HG03571 (cell line): ENCODE measurements around the gene MANF.
"Not testable (repeated sequence)": the region's sequence is repeated elsewhere in the genome, so short reads cannot be mapped to it uniquely, and the experiment has no call there.

Experiments
- ATAC-seq: cut with Tn5 transposase; IDR thresholded peaks from one replicate; pipeline ENCODE4 v1.9.1; 2021; ENCODE audit not compliant: unreplicated experiment

MANF gene

DNA sequence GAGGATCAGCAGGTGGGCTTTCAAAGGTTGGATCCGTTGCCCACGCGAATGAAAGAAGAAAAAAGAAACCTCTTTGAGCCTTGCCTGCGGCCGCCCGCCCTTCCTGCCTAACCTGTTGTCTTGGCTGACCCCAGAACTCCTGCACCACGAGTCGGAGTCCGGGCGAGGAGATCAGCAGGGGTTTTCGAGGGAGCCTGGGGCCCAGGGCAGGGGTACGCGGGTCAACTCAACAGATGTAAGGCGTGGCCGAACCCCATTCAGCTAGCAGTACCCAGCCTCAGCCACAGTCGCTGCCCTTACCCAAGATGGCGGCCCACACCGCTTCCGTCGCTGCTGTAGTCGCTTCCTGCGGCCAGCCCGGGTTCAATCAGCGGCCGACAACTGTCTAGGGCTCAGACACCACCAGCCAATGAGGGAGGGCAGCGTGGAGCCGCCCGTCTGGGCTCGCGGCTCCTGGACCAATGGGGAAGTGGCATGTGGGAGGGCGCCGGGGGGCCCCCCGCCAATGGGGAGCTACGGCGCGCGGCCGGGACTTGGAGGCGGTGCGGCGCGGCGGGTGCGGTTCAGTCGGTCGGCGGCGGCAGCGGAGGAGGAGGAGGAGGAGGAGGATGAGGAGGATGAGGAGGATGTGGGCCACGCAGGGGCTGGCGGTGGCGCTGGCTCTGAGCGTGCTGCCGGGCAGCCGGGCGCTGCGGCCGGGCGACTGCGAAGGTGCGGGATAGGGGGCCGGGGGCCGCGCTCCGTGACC lies at the start of gene MANF:
Gene MANF (plus strand): TSS at position 566 of the 748 bp plus-strand sequence. CDS start 52 bp downstream, at position 618.
- ATAC-seq, result peak; percentile 94

DNA sequence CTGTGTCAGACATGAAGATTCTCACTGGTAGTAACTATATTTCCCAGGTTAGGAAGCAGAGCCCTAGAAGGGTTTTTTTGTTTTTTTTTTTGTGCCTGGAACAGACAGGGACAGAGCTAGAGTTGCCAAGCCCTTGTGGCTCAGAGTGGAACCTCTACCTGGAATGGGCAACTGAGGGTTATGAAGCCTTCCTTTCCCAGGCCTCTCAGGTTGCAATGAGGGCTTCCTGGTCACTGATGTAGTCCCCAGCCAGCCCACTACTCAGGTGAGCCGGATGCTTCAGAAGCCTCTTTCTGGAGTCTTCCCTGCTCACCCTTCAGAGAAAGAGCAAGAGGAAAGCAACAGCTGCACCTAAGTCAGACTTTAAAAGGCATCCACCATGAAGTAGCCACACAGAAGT lies 48.8 kb upstream of the MANF start:
- no peak for ATAC-seq

DNA sequence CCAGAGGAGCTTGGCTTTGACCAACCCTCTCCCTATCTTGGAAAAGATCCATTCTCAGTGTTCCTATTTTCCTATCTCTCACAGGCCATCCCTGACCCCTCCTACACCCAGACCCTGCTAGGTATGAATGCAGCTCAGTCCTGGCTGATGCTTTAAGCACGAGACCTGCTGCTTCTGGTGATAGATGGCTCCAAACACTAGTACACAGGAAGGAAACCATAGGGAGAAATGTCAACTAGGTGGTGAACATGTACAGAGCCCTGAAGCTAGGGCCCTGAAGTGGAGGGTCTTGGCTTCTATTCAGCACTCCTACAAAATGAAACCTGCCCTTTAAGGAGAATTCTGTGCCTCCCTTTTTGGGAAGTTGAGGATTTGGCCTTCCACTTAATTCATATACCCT lies 47.4 kb upstream of the MANF start:
- no peak for ATAC-seq

DNA sequence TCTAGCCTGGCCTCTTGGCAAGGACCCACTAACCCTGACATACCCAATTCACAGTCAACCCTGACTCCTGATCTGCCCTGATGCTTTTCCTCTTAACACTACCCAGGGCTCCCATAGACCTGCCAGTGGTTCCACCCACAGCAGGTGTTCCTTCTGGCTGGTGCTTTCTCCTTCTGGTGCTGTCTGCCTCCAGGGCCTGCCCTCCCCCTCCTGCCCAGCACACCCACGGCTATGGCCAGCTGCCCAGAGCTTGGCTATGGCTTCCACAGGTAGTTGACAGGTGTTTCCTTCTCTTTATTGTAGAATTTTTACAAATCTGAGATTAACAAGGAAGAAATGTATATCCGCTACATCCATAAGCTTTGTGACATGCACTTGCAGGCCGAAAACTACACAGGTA lies 46.5 kb upstream of the MANF start:
- ATAC-seq, result no peak

- no peak for ATAC-seq
Observed at GRCh38 chr3:51340013-51340829, 44.9 kb upstream of the MANF start.

DNA sequence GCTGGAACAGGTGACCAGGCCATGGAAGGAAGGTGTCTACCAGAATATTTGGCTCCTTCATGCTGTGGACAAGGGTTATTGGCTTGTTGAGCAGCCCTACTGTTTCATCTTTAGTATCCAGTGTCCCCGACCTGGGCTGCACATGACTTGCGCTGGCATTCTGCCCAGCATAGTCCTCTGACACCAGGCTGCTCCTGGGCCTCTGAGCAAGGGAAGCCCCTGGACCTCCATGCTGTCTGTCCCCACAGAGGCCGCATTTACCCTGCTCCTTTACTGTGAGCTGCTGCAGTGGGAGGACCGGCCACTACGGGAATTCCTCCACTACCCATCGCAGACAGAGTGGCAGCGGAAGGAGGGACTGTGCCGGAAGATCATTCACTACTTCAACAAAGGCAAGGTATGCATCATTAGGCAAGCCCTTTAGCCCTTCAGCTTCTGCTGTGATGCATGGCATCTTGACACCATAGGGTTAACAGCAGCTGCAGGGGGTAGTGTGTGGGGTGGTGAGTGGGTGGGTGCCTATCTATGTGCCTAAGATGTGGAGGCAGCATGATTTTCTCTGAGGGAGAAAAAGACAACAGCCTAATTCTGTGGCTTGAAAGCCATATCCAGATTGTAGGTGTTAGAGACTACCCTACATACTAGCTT lies 44.0 kb upstream of the MANF start:
- no peak for ATAC-seq

DNA sequence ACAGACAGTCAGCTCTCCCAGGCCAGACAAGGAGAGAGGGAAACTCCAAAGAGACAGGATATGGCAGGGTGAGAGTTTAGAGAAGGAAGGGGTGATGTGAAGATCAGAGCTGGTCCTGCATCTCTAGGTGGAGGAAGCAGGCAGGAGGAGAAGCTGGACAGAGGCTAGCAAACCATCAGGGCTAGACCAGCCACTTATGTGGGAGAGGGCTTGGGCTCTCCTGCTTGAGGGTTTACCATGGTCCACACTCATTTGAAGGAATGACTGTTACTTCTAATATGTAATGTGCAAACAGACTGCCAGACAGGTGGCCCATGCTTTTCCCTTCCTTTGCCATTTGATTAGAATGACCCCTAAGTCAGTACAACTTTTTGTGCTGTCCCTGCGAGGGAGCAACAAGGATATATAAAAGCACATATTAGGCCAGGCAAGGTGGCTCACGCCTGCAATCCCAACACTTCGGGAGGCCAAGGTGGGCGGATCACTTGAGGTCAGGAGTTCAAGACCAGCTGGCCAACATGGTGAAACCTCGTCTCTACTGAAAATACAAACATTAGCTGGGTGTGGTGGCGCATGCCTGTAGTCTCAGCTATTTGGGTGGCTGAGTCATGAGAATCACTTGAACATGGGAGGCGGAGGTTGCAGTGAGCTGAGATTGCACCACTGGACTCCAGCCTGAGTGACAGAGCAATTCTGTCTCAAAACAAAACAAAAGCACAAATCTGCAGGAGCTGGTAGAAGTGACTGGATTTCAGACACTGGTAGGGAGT lies 41.0 kb upstream of the MANF start:
- no peak for ATAC-seq

- no peak for ATAC-seq
Observed at GRCh38 chr3:51350751-51351150, 34.3 kb upstream of the MANF start.

DNA sequence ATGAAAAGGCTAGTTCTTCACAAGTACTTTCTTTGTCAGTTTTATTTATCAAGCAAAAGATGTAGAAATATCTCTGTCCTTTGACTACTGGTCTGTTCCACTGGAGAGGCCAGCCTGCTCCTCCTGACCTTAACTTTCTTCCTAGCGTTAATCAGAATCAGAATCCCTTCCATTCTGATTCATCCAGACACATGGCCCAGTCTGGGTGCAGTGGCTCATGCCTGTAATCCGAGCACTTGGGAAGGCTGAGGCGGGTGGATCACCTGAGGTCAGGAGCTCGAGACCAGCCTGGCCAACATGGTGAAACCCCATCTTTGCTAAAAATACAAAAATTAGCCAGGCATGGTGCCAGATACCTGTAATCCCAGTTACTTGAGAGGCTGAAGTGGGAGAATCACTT lies 32.0 kb upstream of the MANF start:
- ATAC-seq, result no peak

DNA sequence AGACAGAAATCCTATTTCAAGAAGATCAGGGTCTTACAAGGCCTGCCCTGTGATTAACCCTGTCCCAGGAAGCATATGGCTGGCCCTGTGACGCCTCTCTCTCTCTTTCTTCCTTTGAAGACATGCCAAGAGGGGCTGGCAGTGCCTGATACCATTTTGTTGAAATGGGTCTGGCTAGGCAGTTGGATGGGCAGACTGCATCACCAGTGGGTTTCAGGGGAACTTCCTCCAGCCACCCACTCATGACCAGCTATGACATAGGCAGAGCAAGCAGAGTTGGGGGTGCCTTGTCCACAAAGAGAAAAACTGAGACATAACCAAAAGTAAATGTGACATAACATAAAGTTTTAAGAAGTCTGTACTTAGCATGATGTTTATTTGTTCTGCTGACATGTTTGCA lies 31.4 kb upstream of the MANF start:
- ATAC-seq, result no peak

- ATAC-seq, result no peak
Observed at GRCh38 chr3:51354172-51354571, 30.9 kb upstream of the MANF start.

DNA sequence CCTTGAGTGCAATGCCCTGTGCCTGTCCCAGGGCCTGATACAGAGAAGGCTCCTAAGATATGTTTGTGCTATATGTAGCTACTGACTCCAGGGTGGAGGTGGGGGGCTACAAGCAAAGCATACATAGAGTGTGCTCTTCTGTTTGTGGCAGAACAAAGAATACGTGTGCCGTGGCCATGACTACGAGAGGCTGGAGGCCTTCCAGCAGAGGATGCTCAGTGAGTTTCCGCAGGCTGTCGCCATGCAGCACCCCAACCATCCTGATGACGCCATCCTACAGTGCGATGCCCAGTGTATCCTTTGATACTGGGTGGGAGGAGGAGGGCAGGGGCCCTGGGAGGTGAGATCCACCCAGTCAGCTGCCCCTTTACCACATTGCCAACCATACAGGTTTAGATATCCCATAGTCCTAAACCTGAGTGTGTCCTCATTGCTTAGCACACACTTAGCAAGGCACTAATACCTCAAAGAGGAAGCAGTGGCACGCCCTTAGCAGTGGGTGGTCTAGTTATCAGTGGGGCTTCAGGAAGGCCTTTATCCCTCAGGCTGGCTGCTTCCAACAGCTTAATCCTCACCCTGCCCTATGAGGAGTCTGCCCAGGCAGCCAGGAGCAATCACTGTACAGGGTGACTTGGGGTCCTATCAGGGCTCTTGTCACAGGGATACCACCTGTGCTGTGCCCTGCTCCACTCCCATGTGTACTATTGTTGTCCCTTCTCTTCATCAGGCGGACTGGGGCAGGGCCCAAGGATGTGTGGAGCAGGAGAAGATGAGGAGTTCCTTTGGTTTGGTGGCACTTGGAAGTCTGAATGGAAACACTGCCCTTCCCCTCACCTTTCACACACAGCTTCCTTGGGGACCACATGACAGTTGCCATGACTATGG lies 30.1 kb upstream of the MANF start:
- no peak for ATAC-seq

DNA sequence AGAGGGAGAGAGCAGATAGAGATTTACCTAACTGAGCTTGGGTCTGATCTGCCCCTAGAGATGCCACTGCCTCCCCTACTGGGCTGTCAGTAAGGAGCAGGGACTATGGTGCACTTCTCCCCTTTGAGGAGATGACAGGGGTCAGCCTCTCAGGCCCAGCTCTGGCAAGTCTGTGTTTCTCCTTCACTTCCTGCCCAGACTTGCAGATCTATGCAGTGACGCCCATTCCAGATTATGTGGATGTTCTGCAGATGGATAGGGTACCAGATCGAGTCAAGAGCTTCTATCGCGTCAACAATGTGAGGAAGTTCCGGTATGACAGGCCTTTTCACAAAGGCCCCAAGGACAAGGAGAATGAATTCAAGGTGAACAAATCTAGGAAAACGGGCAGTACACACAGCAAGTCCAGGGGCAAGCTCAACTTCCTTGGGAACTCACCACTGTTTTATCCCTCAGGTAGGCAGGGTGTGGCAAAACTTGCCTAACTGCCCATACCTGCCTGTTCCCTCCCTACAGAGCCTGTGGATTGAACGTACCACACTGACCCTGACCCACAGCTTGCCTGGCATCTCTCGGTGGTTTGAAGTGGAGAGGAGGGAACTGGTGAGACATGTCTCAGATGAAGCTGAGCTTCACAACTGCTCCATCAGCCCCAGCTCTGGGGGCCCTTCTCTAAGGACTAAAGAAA lies 29.1 kb upstream of the MANF start:
- no peak for ATAC-seq

GRCh38 chr3:51357856-51358255 lies 27.2 kb upstream of the MANF start:
- no peak for ATAC-seq

DNA sequence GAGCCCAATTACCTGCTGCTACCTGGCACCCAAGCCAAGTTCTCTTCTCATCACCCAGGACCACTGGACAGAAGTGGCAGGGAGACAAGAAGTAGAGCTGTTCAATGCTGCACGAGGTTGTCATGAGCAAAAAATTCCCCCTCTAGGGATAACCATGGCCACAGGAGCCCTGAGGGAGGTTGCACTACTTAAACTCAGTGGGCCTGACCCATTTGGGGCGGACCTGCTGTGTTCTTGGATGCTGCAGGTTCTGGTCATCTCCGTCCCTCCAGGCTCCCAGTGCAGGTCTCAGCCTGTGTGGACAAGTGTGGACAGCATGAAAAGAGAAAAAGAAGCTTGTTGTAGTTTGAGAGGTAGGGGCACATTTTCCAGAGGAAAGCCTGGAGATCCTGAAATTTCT lies 26.1 kb upstream of the MANF start:
- ATAC-seq, result no peak

DNA sequence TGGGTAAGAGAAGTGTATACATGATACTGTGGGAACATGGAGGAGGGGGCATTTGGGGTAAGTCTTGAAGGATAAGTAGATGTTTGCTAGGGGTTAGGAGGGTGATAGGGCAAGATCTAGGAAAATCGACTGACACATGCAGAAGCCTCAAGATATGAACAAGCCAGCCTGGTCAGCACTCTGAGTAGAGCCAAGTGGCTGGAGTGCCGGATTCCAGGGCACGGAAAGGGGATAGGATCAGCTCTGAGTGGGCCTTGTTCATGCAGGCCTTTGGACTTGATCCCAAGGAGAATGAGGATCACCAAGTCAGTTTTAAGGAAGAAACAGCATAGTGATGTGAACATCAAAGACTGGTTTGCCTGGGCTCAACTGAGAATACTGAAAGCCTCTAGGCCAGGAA lies 24.3 kb upstream of the MANF start:
- no peak for ATAC-seq

DNA sequence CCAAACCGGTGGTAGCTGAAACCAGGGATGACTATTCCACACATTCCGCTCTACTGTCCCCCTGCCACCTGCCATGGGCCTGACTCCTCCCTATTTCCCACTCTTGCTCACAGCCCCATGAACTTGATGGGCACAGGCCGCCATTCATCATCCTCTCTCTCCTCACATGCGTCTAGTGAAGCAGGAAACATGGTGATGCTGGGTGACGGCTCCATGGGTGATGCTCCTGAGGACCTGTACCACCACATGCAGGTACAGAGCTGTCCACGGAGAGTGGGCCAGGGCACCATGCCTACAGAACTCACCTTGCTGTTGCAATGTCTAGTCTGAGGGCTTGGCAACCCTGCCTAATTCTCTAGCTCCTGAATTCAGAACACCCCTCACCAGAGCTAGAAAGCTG lies 23.3 kb upstream of the MANF start:
- no peak for ATAC-seq

- ATAC-seq, result no peak
Observed at GRCh38 chr3:51362476-51362875, 22.6 kb upstream of the MANF start.

- ATAC-seq, result not testable (repeated sequence)
Observed at GRCh38 chr3:51368276-51368675, 16.8 kb upstream of the MANF start.
